ENCODE results near the gene GPC6.

Gene GPC6

GRCh38 chr13:94210816-94211215, 984.2 kb downstream of the GPC6 start:
- H3K4me3 ChIP-seq (ENCODE audit: low read depth, low read length): no peak overlapping the region
- DNase-seq (ENCODE audit: low read depth): peak; percentile 18
- TF ChIP-seq, protein P1, sequence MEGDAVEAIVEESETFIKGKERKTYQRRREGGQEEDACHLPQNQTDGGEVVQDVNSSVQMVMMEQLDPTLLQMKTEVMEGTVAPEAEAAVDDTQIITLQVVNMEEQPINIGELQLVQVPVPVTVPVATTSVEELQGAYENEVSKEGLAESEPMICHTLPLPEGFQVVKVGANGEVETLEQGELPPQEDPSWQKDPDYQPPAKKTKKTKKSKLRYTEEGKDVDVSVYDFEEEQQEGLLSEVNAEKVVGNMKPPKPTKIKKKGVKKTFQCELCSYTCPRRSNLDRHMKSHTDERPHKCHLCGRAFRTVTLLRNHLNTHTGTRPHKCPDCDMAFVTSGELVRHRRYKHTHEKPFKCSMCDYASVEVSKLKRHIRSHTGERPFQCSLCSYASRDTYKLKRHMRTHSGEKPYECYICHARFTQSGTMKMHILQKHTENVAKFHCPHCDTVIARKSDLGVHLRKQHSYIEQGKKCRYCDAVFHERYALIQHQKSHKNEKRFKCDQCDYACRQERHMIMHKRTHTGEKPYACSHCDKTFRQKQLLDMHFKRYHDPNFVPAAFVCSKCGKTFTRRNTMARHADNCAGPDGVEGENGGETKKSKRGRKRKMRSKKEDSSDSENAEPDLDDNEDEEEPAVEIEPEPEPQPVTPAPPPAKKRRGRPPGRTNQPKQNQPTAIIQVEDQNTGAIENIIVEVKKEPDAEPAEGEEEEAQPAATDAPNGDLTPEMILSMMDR (IDR thresholded peaks at IDR 0.05; ENCODE audit: low read depth, low read length, missing control alignments): no peak

DNA sequence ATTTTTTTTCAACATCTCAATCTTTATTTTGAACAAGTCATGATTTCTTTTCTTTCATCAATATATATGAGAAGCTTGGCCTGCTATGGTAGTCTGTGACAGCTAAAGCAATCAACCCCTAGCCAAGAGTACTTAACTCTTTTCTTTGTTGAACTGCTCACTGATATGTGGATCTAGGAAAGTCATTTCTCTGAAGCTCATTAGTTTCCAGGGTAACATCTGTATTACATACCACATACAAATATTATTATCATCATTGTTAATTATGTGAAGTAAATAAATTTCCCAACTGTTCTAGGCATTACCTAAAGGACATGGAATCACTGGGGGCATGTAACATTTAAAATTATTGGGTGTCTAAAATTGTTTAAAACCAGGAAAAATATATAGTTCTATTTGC, 985.6 kb downstream of the GPC6 start:
- no peak for DNase-seq (ENCODE audit: low read depth)
- no peak overlapping the region for H3K4me3 ChIP-seq (ENCODE audit: low read depth, low read length)
- TF ChIP-seq, protein P1 (IDR thresholded peaks at IDR 0.05; ENCODE audit: low read depth, low read length, missing control alignments): no peak

- TF ChIP-seq, protein P1 (IDR thresholded peaks at IDR 0.05; ENCODE audit: low read depth, low read length, missing control alignments): no peak
- H3K4me3 ChIP-seq (ENCODE audit: low read depth, low read length): no peak overlapping the region
- no peak for DNase-seq (ENCODE audit: low read depth)
These were observed 987.5 kb downstream of the GPC6 start for GRCh38 chr13:94214121-94214520.

DNA sequence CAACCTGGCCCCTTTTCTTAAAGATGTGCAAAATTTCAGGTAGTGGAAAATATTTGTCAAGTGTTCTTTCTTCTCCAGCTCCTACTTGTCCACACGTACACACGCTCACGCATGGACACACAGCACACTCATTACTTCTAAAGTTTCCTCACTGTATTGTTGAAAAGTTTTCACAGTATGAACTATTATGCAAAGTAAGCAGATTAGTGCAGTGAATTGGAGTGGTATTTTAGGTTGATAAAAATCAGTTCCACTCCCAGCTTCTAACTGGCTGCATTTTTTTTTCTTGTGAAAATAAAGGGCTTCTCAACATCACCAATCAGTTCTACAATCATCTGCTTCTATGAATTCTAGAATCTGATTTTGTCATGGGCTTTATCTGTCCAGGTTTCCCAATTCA, 988.4 kb downstream of the GPC6 start:
- H3K4me3 ChIP-seq (ENCODE audit: low read depth, low read length): no peak overlapping the region
- DNase-seq (ENCODE audit: low read depth): no peak
- TF ChIP-seq, protein P1 (IDR thresholded peaks at IDR 0.05; ENCODE audit: low read depth, low read length, missing control alignments): no peak

GRCh38 chr13:94216476-94216875, 989.9 kb downstream of the GPC6 start:
- H3K4me3 ChIP-seq (ENCODE audit: low read depth, low read length): no peak overlapping the region
- no peak for DNase-seq (ENCODE audit: low read depth)
- TF ChIP-seq, protein P1 (IDR thresholded peaks at IDR 0.05; ENCODE audit: low read depth, low read length, missing control alignments): no peak

DNA sequence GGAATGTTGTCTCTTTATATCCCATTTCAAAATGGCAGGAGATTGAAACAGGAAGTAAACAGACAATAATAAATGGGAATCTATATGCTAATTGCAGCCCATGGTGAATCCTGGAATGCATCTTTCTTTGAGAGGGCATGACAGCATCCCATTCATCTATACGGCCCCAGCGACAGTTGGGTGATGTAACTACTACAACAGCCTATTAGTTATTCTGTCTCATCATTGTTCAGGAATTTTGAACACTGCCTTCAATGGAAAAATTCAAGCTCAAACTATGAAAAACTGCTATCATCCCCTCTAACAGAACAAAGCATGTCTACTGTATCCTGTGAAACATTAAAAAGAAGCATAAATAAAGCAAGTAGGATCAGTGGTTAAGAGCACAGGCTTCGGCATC, 990.8 kb downstream of the GPC6 start:
- H3K4me3 ChIP-seq (ENCODE audit: low read depth, low read length): no peak overlapping the region
- TF ChIP-seq, protein P1 (IDR thresholded peaks at IDR 0.05; ENCODE audit: low read depth, low read length, missing control alignments): no peak
- DNase-seq (ENCODE audit: low read depth): no peak

DNA sequence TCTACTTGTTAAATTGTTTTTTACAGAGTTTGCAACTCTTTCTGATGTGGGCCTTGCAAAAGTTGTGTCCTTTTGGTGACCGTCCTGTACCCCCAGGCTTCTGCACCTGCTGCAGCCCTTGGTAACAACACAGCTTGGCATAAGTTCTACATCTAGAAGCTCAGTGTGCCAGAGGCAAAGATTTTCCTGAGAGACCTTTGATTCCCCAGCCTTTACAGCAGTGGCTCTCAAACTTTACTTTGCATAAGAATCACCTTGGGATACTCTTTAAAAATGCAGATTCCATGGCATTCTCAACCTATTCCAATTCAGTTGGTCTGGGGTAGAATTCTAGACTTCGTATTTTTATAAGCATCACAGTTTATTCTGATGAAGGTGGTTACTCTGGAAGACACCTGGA, 991.9 kb downstream of the GPC6 start:
- DNase-seq (ENCODE audit: low read depth): no peak
- H3K4me3 ChIP-seq (ENCODE audit: low read depth, low read length): no peak overlapping the region
- TF ChIP-seq, protein P1 (IDR thresholded peaks at IDR 0.05; ENCODE audit: low read depth, low read length, missing control alignments): no peak

Data from GM12864 (cell line).